Skeletal muscle cell (primary cell): ENCODE measurements around the gene EPHB4.
"Not testable (repeated sequence)": the region's sequence is repeated elsewhere in the genome, so short reads cannot be mapped to it uniquely, and the experiment has no call there.

Experiments
- DNase-seq: peaks from one replicate; pipeline ENCODE4 v3.0.0-alpha.2; 2010; ENCODE audit warnings: low read depth
- H3K4me3 ChIP-seq: 2 replicates; pipeline ENCODE4 v1.5.1; 2011; ENCODE audit warnings: low read depth, mild to moderate bottlenecking, control low read depth, low read length, moderate library complexity

EPHB4 gene

GRCh38 chr7:100855515-100855914 lies 28.2 kb upstream of the EPHB4 start:
- H3K4me3 ChIP-seq: no peak overlapping the region
- no peak for DNase-seq

- DNase-seq, H3K4me3 ChIP-seq: not testable (repeated sequence)
Measured at GRCh38 chr7:100854899-100855298, 27.6 kb upstream of the EPHB4 start.

- DNase-seq: no peak
- no peak overlapping the region for H3K4me3 ChIP-seq
Measured at GRCh38 chr7:100854146-100854895, 27.0 kb upstream of the EPHB4 start.

- DNase-seq: peak; percentile 69
- peak within 1 kb of the TSS; percentile 72 for H3K4me3 ChIP-seq
Measured at GRCh38 chr7:100852048-100852872, 24.9 kb upstream of the EPHB4 start, which contains the start of gene SLC12A9. SLC12A9 (plus strand) TSS chr7:100852713; CDS start chr7:100854198, 1,485 bp downstream.

- no peak overlapping the region for H3K4me3 ChIP-seq
- DNase-seq: no peak
Measured at GRCh38 chr7:100847360-100847759, 20.0 kb upstream of the EPHB4 start.

DNA sequence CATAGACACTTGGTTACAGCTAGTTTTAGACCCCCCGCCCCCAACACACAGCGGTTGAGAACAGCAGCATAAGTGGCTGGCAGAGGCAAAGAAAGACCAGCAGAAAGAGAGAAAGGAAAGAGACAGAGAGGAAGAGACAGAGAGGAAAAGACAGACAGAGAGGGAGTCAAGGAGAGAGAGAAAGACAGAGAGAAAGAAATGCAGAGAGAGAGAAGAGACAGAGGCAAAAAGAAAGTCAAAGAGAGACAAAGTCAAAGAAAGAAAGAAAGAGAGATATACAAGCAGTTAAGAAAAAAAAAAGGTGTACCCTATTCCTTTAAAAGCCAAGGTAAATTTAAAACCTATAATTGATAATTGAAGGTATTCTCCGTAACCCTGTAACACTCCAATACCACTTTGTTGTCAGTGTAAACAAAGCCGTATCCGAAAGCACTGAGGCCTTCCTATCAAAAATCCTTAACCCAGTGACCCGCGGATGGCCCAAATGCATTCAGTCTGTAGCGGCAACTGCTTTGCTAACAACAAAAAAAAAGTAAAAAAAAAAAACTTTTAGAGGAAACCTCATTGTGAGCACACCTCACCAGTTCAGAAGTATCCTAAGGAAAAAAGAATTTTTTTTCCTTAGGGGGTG lies 13.3 kb upstream of the EPHB4 start:
- no peak for DNase-seq
- H3K4me3 ChIP-seq: no peak overlapping the region

DNA sequence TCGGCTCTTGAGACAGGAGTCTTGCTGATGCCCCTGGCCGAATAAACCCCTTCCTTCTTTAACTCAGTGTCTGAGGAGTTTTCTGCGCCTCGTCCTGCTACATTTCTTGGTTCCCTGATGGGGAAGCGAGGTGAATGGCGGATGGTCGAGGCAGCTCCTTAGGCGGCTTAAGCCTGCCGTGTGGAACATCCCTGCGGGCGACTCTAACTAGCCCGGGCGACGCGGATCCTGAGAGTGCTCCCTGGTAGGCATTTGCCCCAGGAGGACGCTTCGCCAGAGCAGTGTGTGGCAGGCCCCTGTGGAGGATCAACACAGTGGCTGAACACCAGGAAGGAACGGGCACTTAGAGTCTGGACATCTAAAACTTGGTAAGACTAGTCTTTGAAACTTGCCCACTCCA lies 12.0 kb upstream of the EPHB4 start:
- H3K4me3 ChIP-seq: no peak overlapping the region
- no peak for DNase-seq

DNA sequence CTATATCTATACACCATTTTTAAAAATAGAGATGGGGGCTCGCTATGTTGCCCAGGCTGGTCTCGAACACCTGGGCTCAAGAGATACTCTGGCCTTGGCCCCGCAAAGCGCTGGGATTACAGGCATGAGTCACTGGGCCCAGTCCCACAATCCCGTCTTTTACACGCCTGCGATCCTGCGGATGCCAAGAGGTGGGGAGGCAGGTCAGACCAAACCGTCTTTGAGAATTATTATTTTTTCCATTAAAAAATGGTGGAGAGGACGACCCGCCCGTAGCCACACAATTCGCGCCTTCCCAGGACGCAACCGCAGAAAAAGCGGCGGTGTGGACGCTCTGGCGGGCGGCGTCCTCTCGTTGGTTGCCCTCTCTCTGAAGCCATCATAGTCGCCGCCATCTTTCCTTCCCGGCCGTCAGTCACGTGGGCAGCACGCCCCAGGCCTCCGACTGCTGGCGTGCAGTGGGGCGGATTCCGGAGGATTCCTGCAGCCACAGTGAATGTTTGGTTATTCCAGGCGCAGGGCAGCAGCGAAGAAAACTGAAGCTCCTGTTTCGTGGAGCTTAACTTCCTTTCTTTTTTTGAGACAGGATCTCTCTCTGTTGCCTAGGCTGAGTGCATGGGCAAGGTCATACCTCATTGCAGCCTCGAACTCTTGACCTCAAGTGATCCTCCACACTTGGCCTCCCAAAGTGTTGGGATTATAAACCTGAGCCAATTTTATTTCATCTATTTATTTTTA lies 9.9 kb upstream of the EPHB4 start:
- H3K4me3 ChIP-seq: peak overlapping the region; percentile 42
- DNase-seq: peak; percentile 67

- H3K4me3 ChIP-seq: peak overlapping the region; percentile 42
Measured at GRCh38 chr7:100836812-100837098, 9.4 kb upstream of the EPHB4 start.

DNA sequence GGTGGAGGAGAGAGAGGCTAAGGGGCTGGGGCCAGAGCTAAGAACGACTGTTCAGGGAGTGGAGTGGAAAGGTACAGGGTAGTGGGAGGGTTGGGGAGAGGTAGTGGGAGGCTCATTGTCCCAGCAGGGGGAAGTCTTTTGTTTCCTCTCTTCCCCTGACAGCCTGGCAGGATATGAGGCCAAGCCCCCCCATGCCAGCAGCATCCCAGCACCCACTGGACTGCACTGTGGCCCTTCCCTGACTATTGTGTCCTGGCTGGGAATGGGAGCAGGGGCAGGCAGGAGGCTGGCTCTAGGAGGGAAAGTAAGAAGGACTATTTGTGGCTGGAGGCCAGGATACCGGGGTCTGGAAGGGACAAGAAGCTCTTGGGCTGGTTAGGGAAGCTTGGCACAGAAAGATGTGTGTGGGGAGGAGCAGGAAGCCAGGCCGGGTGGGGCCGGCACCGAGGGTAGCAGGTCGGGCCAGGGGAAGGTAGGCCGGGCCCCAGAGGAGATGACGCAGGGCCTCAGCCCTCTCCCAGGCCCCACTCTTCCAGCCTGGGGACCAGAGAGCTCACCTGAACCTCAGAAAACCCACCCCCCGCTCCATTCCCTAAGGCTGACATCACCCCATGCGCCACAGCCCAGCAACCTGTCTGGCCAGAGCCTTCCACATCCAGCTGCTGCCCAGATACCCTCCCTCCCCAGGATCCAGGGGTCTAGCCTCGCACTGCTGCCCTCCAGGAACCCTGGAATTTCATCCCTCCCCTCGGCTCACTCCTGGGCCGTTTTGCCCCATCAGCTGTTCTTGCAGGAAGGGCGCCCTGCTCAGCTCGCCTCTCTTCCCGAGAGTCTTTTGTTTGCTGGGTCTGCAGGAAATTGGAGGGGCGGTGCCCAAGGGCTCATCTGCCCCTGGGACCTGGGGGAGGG lies 8.8 kb upstream of the EPHB4 start:
- DNase-seq: no peak
- H3K4me3 ChIP-seq: no peak overlapping the region

More at GRCh38 chr7:100836812-100837098, 9.4 kb upstream of the EPHB4 start:
- no peak for DNase-seq

- H3K4me3 ChIP-seq: no peak overlapping the region
- no peak for DNase-seq
Measured at GRCh38 chr7:100832281-100832633, 4.9 kb upstream of the EPHB4 start.

DNA sequence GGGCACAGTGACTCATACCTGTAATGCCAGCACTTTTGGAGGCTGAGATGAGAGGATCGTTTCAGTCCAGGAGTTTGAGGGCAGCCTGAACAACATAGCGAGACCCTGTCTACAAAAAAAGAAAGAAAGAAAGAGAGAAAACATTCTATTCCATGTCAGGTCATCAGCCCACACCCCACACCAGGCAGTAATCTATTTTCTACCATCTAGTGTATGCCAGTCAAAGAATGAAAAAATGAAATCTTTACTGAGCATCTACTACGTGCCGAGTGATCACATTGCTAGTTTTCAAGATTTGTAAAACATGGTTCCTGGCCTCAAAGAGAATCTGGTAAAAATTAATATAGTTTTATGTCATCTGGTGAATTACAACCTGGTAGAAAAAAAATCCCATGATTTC lies 3.1 kb upstream of the EPHB4 start:
- no peak overlapping the region for H3K4me3 ChIP-seq
- DNase-seq: no peak

DNA sequence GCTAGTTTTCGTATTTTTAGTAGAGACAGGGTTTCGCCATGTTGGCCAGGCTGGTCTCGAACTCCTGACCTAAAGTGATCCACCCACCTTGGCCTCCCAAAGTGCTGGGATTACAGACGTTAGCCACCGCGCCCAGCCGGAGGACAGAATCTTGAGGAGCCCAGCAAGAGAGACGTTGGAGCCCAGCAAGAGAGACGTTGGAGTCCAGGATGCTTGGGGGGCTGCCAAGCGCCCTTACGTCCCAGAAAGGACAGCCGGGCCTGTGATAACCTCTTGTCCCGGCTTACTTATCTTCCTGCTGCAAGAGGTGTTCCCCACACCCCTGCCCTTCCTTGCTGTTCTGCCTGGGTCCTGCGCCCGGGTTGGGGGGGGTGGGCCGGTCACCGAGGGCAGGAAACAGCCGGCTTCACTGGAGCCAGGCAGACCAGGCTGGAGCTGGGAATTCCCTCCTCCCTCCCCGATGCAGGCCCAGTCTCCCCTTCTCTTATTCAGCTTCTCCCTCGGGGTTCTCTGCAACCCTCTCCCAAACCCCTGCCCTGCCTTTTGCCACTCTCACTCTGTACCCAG lies 1.9 kb upstream of the EPHB4 start:
- H3K4me3 ChIP-seq: no peak overlapping the region
- no peak for DNase-seq

DNA sequence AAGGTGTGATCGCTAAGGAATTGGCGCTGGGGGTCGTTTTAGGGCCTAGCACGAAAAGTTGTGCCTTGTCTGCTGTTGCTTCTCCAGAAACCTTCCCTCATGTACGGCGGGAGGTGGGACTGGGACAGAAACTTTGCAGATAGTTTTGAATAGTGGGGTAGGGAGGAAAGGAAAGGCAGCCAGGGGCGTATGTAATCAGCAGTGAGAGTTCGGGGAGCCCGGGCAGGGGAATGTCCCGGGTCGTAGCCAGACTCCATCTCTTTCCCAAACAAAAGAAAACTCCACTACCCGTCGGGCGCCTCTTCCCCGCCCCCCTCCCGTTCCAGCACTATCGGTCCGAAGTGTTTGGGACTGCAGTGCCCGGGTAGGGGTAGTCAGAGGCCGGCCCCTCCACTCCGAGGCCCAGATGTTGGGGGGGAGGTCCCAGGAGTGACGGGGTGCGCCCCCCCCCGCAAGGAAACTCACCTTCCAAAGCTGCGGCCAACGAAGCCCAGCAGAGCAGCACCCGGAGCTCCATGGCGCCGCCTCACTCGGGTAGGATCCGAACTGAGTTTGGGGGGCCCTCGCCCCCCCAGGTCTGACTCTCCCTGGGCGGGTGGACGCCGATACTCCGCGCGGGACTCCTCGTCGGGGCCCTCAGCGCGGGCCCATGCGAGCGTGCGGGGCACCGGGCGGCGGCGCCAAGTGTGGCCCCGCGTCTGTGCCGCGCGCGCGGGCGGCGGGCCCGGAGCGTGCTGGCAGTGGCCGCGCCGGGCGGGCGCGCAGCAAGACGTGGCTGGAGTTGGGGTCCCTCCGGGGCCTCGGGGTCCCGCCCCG lies 601 bp downstream of the EPHB4 start:
- H3K4me3 ChIP-seq: peak overlapping the region; percentile 84
- DNase-seq: no peak

- no peak for DNase-seq
- peak overlapping the region; percentile 84 for H3K4me3 ChIP-seq
Measured at GRCh38 chr7:100825751-100826513, 1.4 kb downstream of the EPHB4 start.

DNA sequence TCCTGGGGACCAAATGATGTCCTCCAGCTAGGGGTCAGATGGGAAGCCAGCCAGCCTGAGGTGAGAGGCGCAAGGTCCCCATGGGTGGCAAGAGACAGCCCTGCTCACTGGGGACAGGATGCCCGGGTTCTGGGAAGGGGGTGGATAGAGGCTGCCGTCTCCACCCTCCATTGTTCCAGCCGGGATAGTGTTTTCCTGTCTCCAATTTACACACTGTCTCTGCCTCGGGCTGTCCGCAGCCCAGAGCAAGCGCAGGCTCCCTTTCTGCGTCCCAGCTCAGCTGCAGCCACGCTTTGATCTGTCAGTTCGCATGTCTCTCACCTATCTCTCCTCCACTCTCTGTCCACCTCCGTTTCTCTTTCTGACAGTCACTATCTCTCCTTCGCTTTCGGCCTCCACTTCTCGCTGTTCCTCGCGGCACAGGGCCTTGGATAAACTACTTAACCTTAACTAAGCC lies 2.1 kb downstream of the EPHB4 start:
- DNase-seq: no peak
- H3K4me3 ChIP-seq: peak overlapping the region; percentile 84
